ENCODE data around the gene NEK7.

DNA sequence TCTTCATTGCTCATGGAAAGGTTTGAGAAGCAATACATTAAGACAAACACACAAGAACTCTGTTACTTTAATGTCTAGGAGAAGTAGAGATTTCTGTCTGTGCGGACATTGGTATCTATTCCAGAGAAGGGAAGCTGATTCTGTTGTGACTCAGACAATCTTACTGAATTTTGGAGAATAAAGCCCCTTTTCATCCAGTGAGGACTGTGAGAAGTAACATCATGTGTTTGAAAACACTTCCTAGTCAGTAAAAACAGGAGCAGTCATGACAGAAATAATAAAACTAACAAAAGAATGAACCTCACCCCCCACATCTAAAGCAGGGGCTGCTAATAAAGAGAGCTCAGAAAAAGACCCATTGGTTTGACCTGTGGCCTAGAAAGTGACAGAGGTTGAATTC is 46.6 kb downstream of the NEK7 start:
- TF ChIP-seq BHLHE40 (IDR thresholded peaks at IDR 0.05; ENCODE audit: low read depth, low read length), result no peak
- TF ChIP-seq, protein P1, sequence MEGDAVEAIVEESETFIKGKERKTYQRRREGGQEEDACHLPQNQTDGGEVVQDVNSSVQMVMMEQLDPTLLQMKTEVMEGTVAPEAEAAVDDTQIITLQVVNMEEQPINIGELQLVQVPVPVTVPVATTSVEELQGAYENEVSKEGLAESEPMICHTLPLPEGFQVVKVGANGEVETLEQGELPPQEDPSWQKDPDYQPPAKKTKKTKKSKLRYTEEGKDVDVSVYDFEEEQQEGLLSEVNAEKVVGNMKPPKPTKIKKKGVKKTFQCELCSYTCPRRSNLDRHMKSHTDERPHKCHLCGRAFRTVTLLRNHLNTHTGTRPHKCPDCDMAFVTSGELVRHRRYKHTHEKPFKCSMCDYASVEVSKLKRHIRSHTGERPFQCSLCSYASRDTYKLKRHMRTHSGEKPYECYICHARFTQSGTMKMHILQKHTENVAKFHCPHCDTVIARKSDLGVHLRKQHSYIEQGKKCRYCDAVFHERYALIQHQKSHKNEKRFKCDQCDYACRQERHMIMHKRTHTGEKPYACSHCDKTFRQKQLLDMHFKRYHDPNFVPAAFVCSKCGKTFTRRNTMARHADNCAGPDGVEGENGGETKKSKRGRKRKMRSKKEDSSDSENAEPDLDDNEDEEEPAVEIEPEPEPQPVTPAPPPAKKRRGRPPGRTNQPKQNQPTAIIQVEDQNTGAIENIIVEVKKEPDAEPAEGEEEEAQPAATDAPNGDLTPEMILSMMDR (conservative IDR thresholded peaks at IDR 0.05; ENCODE audit: low read depth, low read length), result no peak
- TF ChIP-seq, protein P2, sequence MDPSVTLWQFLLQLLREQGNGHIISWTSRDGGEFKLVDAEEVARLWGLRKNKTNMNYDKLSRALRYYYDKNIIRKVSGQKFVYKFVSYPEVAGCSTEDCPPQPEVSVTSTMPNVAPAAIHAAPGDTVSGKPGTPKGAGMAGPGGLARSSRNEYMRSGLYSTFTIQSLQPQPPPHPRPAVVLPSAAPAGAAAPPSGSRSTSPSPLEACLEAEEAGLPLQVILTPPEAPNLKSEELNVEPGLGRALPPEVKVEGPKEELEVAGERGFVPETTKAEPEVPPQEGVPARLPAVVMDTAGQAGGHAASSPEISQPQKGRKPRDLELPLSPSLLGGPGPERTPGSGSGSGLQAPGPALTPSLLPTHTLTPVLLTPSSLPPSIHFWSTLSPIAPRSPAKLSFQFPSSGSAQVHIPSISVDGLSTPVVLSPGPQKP (IDR thresholded peaks at IDR 0.05; ENCODE audit: borderline replicate concordance, low read depth, low read length), result no peak
